Measurements from ENCODE around the gene POLR2J3.
A peak's percentile ranks its signal among the peaks of the same experiment; 100 is the strongest.
"Not testable (repeated sequence)": the region's sequence is repeated elsewhere in the genome, so short reads cannot be mapped to it uniquely, and the experiment has no call there.

Gene POLR2J3

GRCh38 chr7:102572261-102573239 lies at the start of gene POLR2J3:
TSS of gene POLR2J3 (minus strand) at chr7:102572583. CDS start at chr7:102572521, 62 bp downstream.
- peak; percentile 100 for DNase-seq (ENCODE audit: low read depth)

- not testable (repeated sequence) for DNase-seq (ENCODE audit: low read depth)
Measured at GRCh38 chr7:102618122-102618521, 45.7 kb upstream of the POLR2J3 start.

- DNase-seq (ENCODE audit: low read depth): peak; percentile 11
Measured at GRCh38 chr7:102616507-102617125, 44.2 kb upstream of the POLR2J3 start, which contains the start of gene RASA4. TSS of gene RASA4 (minus strand) at chr7:102616756. CDS start at chr7:102616689, 67 bp downstream.

- not testable (repeated sequence) for DNase-seq (ENCODE audit: low read depth)
Measured at GRCh38 chr7:102615930-102616329, 43.5 kb upstream of the POLR2J3 start.

GRCh38 chr7:102614873-102615272 lies 42.5 kb upstream of the POLR2J3 start:
- DNase-seq (ENCODE audit: low read depth): not testable (repeated sequence)

- not testable (repeated sequence) for DNase-seq (ENCODE audit: low read depth)
Measured at GRCh38 chr7:102614346-102614697, 41.9 kb upstream of the POLR2J3 start.

- not testable (repeated sequence) for DNase-seq (ENCODE audit: low read depth)
Measured at GRCh38 chr7:102613575-102614345, 41.4 kb upstream of the POLR2J3 start.

- not testable (repeated sequence) for DNase-seq (ENCODE audit: low read depth)
Measured at GRCh38 chr7:102611675-102612325, 39.4 kb upstream of the POLR2J3 start.

GRCh38 chr7:102611013-102611674 lies 38.8 kb upstream of the POLR2J3 start:
- DNase-seq (ENCODE audit: low read depth): not testable (repeated sequence)

GRCh38 chr7:102610441-102610840 lies 38.1 kb upstream of the POLR2J3 start:
- not testable (repeated sequence) for DNase-seq (ENCODE audit: low read depth)

GRCh38 chr7:102609734-102610133 lies 37.4 kb upstream of the POLR2J3 start:
- not testable (repeated sequence) for DNase-seq (ENCODE audit: low read depth)

GRCh38 chr7:102606848-102607247 lies 34.5 kb upstream of the POLR2J3 start:
- DNase-seq (ENCODE audit: low read depth): not testable (repeated sequence)

GRCh38 chr7:102604431-102605145 lies 32.2 kb upstream of the POLR2J3 start:
- not testable (repeated sequence) for DNase-seq (ENCODE audit: low read depth)

GRCh38 chr7:102602317-102602716 lies 29.9 kb upstream of the POLR2J3 start:
- DNase-seq (ENCODE audit: low read depth): not testable (repeated sequence)

- DNase-seq (ENCODE audit: low read depth): not testable (repeated sequence)
Measured at GRCh38 chr7:102599699-102600098, 27.3 kb upstream of the POLR2J3 start.

- DNase-seq (ENCODE audit: low read depth): not testable (repeated sequence)
Measured at GRCh38 chr7:102596036-102596435, 23.7 kb upstream of the POLR2J3 start.

GRCh38 chr7:102593637-102594334 lies 21.4 kb upstream of the POLR2J3 start:
- not testable (repeated sequence) for DNase-seq (ENCODE audit: low read depth)

- not testable (repeated sequence) for DNase-seq (ENCODE audit: low read depth)
Measured at GRCh38 chr7:102592477-102593019, 20.2 kb upstream of the POLR2J3 start.

GRCh38 chr7:102589857-102590256 lies 17.5 kb upstream of the POLR2J3 start:
- not testable (repeated sequence) for DNase-seq (ENCODE audit: low read depth)
